ENCODE measurements around the gene CXorf65.

The CXorf65 gene

GRCh38 chrX:71068044-71068918 is 38.3 kb downstream of the CXorf65 start, which contains the start of gene SNX12:
TSS of gene SNX12 (minus strand) at chrX:71068334. CDS start at chrX:71068306, 28 bp downstream.
- DNase-seq, result peak; percentile 17 to 94 (median 85)

GRCh38 chrX:71067712-71068043 is 38.9 kb downstream of the CXorf65 start:
- DNase-seq, result peak in 2 of 56 donors; percentile 1 to 16

GRCh38 chrX:71067089-71067488 is 39.5 kb downstream of the CXorf65 start:
- no peak for DNase-seq

GRCh38 chrX:71060127-71060526 is 46.4 kb downstream of the CXorf65 start:
- DNase-seq, result no peak

- DNase-seq, result no peak
These were observed 48.6 kb downstream of the CXorf65 start for GRCh38 chrX:71057848-71058530.

- DNase-seq, result no peak
These were observed 49.7 kb downstream of the CXorf65 start for GRCh38 chrX:71056867-71057266.
